K562 (cell line): ENCODE measurements around the gene PPT1. TPM values are rescaled to one million over a fixed set of nuclear protein-coding genes. Genes with fewer than 3 reads are reported as not detected.

Experiments
- AFF1 ChIP-seq, 2 experiments: fragments of 450-650 bp; IDR thresholded peaks; 2 replicates each; pipeline ENCODE4 v1.6.1; 2018; ENCODE audit warnings: mild to moderate bottlenecking in 2 of 2, low read depth in 1 of 2; ENCODE audit not compliant: partially characterized antibody in 2 of 2
- ARID1B ChIP-seq: fragments of 450-650 bp; IDR thresholded peaks from 2 replicates; pipeline ENCODE4 v1.6.1; 2016; ENCODE audit warnings: antibody characterized with exemption, mild to moderate bottlenecking, inconsistent platforms
- ATF1 ChIP-seq, 2 experiments: fragments of 450-650 bp in 1 of 2; IDR thresholded peaks; 2 replicates each; pipeline ENCODE4 v1.6.1; 2016; ENCODE audit warnings: missing compliant biosample characterization in 1 of 2, missing genetic modification characterization in 1 of 2
- CGGBP1 ChIP-seq: fragments of 250-450 bp; sonication (Bioruptor Pico); IDR thresholded peaks from 2 replicates; pipeline ENCODE4 v1.9.0; 2021; ENCODE audit warnings: mild to moderate bottlenecking
- E2F6 ChIP-seq, 2 experiments: IDR thresholded peaks; 2 replicates each; pipeline ENCODE4 v1.6.1; 2011; ENCODE audit warnings: borderline replicate concordance in 1 of 2, control low read depth in 1 of 2, low read depth in 1 of 2, low read length in 1 of 2, mild to moderate bottlenecking in 1 of 2, mixed read lengths in 1 of 2, moderate library complexity in 1 of 2; ENCODE audit not compliant: insufficient read depth in 1 of 2, insufficient read length in 1 of 2, poor library complexity in 1 of 2, severe bottlenecking in 1 of 2; ENCODE audit errors: extremely low read depth in 1 of 2
- GTF2A2 ChIP-seq: IDR thresholded peaks from 2 replicates; pipeline ENCODE4 v1.6.1; 2016; ENCODE audit warnings: mild to moderate bottlenecking, missing genetic modification characterization, missing compliant biosample characterization
- SUPT5H ChIP-seq: fragments of 450-650 bp; IDR thresholded peaks from 2 replicates; pipeline ENCODE4 v1.6.1; 2016
- TAL1 ChIP-seq: fragments of 450-650 bp; IDR thresholded peaks from 2 replicates; pipeline ENCODE4 v1.6.1; 2016; ENCODE audit warnings: mild to moderate bottlenecking
- U2AF2 ChIP-seq: fragments of 200-400 bp; formaldehyde crosslinking; optimal IDR thresholded peaks from 2 replicates; pipeline ENCODE3; 2017; ENCODE audit warnings: low read depth, mild to moderate bottlenecking, low read length
- ZNF140 ChIP-seq: fragments of 250-450 bp; sonication (Bioruptor Pico); IDR thresholded peaks from 2 replicates; pipeline ENCODE4 v1.8.0; 2021; ENCODE audit warnings: moderate library complexity, mild to moderate bottlenecking, inconsistent platforms
- ZNF143 ChIP-seq: sonication (generic); formaldehyde crosslinking; IDR thresholded peaks from 2 replicates; pipeline ENCODE4 v1.9.0; 2022; ENCODE audit warnings: mild to moderate bottlenecking, missing genetic modification reagents
- ZNF280B ChIP-seq: fragments of 250-450 bp; sonication (Bioruptor Pico); IDR thresholded peaks from 2 replicates; pipeline ENCODE4 v1.5.1; 2021; ENCODE audit warnings: mild to moderate bottlenecking
- ZNF592 ChIP-seq: fragments of 450-650 bp; IDR thresholded peaks from 2 replicates; pipeline ENCODE4 v1.6.1; 2017; ENCODE audit warnings: antibody characterized with exemption, mild to moderate bottlenecking
- ZNF766 ChIP-seq: fragments of 200-800 bp; sonication (Bioruptor generic); conservative IDR thresholded peaks from 2 replicates; pipeline ENCODE4 v1.6.1; 2016; ENCODE audit warnings: missing genetic modification characterization, missing compliant biosample characterization
- ZNF778 ChIP-seq: fragments of 450-650 bp; formaldehyde crosslinking; IDR thresholded peaks from 2 replicates; pipeline ENCODE4 v1.4.0; 2020; ENCODE audit warnings: mild to moderate bottlenecking, moderate library complexity
- polyA plus RNA-seq, 8 experiments: library from polyadenylated mRNA; depleted of rRNA in 4 of 8; stranded (reverse) in 5 of 8; unstranded in 3 of 8; fragments of >200 nt; fragmentation: Nextera tagmentation in 2 of 8; fragmentation: Illumina TruSeq in 1 of 8; extraction: Ambion mirVana in 2 of 8; extraction: Trizol in 1 of 8; gene quantifications; 2 replicates each; pipeline versions ENCODE4 v1.2.1 to v1.2.3, GENCODE V29; 2011 to 2014; ENCODE audit warnings: inconsistent platforms in 1 of 8, missing spikeins in 1 of 8
- total RNA-seq, 7 experiments: library from RNA; depleted of rRNA in 6 of 7; stranded (reverse); fragments of >200 nt in 6 of 7; fragmentation: Illumina TruSeq in 2 of 7; extraction: Trizol in 2 of 7; gene quantifications; 2 replicates each; pipeline versions ENCODE4 v1.2.1 to v1.2.3, GENCODE V29; 2011 to 2021; ENCODE audit warnings: low replicate concordance in 1 of 7

Gene PPT1
- total and polyA plus RNA-seq, 9 of the 15 experiments (the other 6 are each of a cell fraction or from before 2014, with no cell fraction given): 72.2 to 285 (median 143) TPM

GRCh38 chr1:40130892-40131291, 33.8 kb upstream of the PPT1 start (continued):
- TF ChIP-seq ZNF592 (no peak), E2F6 (IDR thresholded peaks at IDR 0.05; ENCODE audit: borderline replicate concordance in 1 of 2, extremely low read depth in 1 of 2, insufficient read depth in 1 of 2, insufficient read length in 1 of 2, low read depth in 1 of 2, low read length in 1 of 2, poor library complexity in 1 of 2, severe bottlenecking in 1 of 2) (no peak), ZNF140 (CRISPR knock-in tag) (no peak), ATF1 (CRISPR knock-in tag; IDR thresholded peaks at IDR 0.05) (no peak), ATF1 (tag; IDR thresholded peaks at IDR 0.05) (no peak), ARID1B (peak; percentile 72), CGGBP1 (CRISPR knock-in tag) (no peak), ZNF778 (CRISPR knock-in tag) (no peak), TAL1 (peak; percentile 54; the same call in 1 of the 2 replicates), SUPT5H (no peak), U2AF2 (no peak), GTF2A2 (tag) (no peak), ZNF280B (no peak), ZNF766 (CRISPR knock-in tag) (0 out of 2 replicates have a peak, but pooled peaks have one; percentile 56), AFF1 (IDR thresholded peaks at IDR 0.05; ENCODE audit: low read depth in 1 of 2, partially characterized antibody in 2 of 2) (peak in 1 of 2 experiments; percentile 65), ZNF143 (CRISPR knock-in tag) (no peak)
